Measurements from ENCODE around the gene PALM2AKAP2. TPM values are rescaled to one million over a fixed set of nuclear protein-coding genes. Genes with fewer than 3 reads are reported as not detected.

Gene PALM2AKAP2
- total RNA-seq, 4 donors from 2014 or later: 0.15 to 1.4 (median 1.0) TPM

- H3K27me3 ChIP-seq: no peaks in the 10 kb centered on the region
- H3K4me1 ChIP-seq: peaks cover 0 to 8% of the 10 kb centered on the region in 2 donors
- no peak for DNase-seq
- TF ChIP-seq CTCF (IDR thresholded peaks at IDR 0.05 in 4 of 5, conservative IDR thresholded peaks at IDR 0.05 in 1 of 5) (no peak), POLR2A (IDR thresholded peaks at IDR 0.05) (no peak)
- intact Hi-C loops (cut with DNase I; ENCODE audit: low total_unique reads): no loop called here
- ATAC-seq: no peak
- H3K27ac ChIP-seq: no peak overlapping the region
- H3K4me3 ChIP-seq: no peak overlapping the region
- H3K36me3 ChIP-seq: no peaks in the 10 kb centered on the region
- in situ Hi-C loops (cut with MboI; ENCODE audit: low sequenced_read_pairs in 4 of 4): no loop called here
- no peaks in the 10 kb centered on the region for H3K9me3 ChIP-seq
Observed at GRCh38 chr9:109797006-109797405, 17.0 kb downstream of the PALM2AKAP2 start.

- intact Hi-C loops (cut with DNase I; ENCODE audit: low total_unique reads): no loop called here
- Histone ChIP-seq H3K27ac (no peak overlapping the region), H3K9me3 (no peaks in the 10 kb centered on the region), H3K27me3 (no peaks in the 10 kb centered on the region), H3K4me3 (no peak overlapping the region), H3K4me1 (peaks cover 0 to 8% of the 10 kb centered on the region in 2 donors), H3K36me3 (no peaks in the 10 kb centered on the region)
- no peak for ATAC-seq
- no peak for TF ChIP-seq POLR2A (IDR thresholded peaks at IDR 0.05)
- TF ChIP-seq CTCF (IDR thresholded peaks at IDR 0.05 in 4 of 5, conservative IDR thresholded peaks at IDR 0.05 in 1 of 5): no peak
- no peak for DNase-seq
- in situ Hi-C loops (cut with MboI; ENCODE audit: low sequenced_read_pairs in 4 of 4): no loop called here
Observed at GRCh38 chr9:109797509-109797908, 17.5 kb downstream of the PALM2AKAP2 start.

GRCh38 chr9:109799141-109799540 is 19.1 kb downstream of the PALM2AKAP2 start:
- intact Hi-C loops (cut with DNase I; ENCODE audit: low total_unique reads): no loop called here
- in situ Hi-C loops (cut with MboI; ENCODE audit: low sequenced_read_pairs in 4 of 4): no loop called here
- no peak for DNase-seq
- no peak for ATAC-seq
- no peaks in the 10 kb centered on the region for H3K9me3 ChIP-seq
- TF ChIP-seq POLR2A (IDR thresholded peaks at IDR 0.05) (no peak), CTCF (IDR thresholded peaks at IDR 0.05 in 4 of 5, conservative IDR thresholded peaks at IDR 0.05 in 1 of 5) (no peak)
- no peaks in the 10 kb centered on the region for H3K36me3 ChIP-seq
- H3K4me1 ChIP-seq: peaks cover 0 to 4% of the 10 kb centered on the region in 2 donors
- H3K27ac ChIP-seq: peak overlapping the region; percentile 30 to 52 (median 38)
- no peak overlapping the region for H3K4me3 ChIP-seq
- H3K27me3 ChIP-seq: no peaks in the 10 kb centered on the region

- no peak for TF ChIP-seq POLR2A (IDR thresholded peaks at IDR 0.05)
- no peak for TF ChIP-seq CTCF (IDR thresholded peaks at IDR 0.05 in 4 of 5, conservative IDR thresholded peaks at IDR 0.05 in 1 of 5)
- DNase-seq (no peak), ATAC-seq (peak in 1 of 2 donors; percentile 46)
- H3K27me3 ChIP-seq: no peaks in the 10 kb centered on the region
- intact Hi-C loops (cut with DNase I; ENCODE audit: low total_unique reads): no loop called here
- peak overlapping the region in 2 of 4 donors; percentile 43 to 52 for H3K27ac ChIP-seq
- no peaks in the 10 kb centered on the region for H3K36me3 ChIP-seq
- in situ Hi-C loops (cut with MboI; ENCODE audit: low sequenced_read_pairs in 4 of 4): loop anchor here in 1 of 4 donors (25.0 kb wide), 1 partner anchor 212 kb away; no protein-coding TSS in a partner anchor
- no peak overlapping the region for H3K4me3 ChIP-seq
- peaks cover 0 to under 1% of the 10 kb centered on the region in 2 donors for H3K4me1 ChIP-seq
- H3K9me3 ChIP-seq: no peaks in the 10 kb centered on the region
Observed at GRCh38 chr9:109799792-109800191, 19.8 kb downstream of the PALM2AKAP2 start.

- Histone ChIP-seq H3K4me3 (no peak overlapping the region), H3K27me3 (no peaks in the 10 kb centered on the region), H3K9me3 (no peaks in the 10 kb centered on the region), H3K27ac (no peak overlapping the region), H3K4me1 (peaks cover 0 to 7% of the 10 kb centered on the region in 2 donors), H3K36me3 (no peaks in the 10 kb centered on the region)
- intact Hi-C loops (cut with DNase I; ENCODE audit: low total_unique reads): no loop called here
- DNase-seq (no peak), ATAC-seq (no peak)
- TF ChIP-seq POLR2A (IDR thresholded peaks at IDR 0.05) (no peak), CTCF (IDR thresholded peaks at IDR 0.05 in 4 of 5, conservative IDR thresholded peaks at IDR 0.05 in 1 of 5) (no peak)
- in situ Hi-C loops (cut with MboI; ENCODE audit: low sequenced_read_pairs in 4 of 4): loop anchor here in 1 of 4 donors (25.0 kb wide), 1 partner anchor 214 kb away; no protein-coding TSS in a partner anchor
Observed at GRCh38 chr9:109801484-109801883, 21.5 kb downstream of the PALM2AKAP2 start.

Measured in gastrocnemius medialis (tissue), 4 donors.